GM18909 (cell line): ENCODE measurements around the gene PNPLA7.
"Not testable (repeated sequence)": the region's sequence is repeated elsewhere in the genome, so short reads cannot be mapped to it uniquely, and the experiment has no call there.

ENCODE experiments used
- ATAC-seq: cut with Tn5 transposase; IDR thresholded peaks from one replicate; pipeline ENCODE4 v1.9.1; 2021; ENCODE audit warnings: mild to moderate bottlenecking; ENCODE audit not compliant: unreplicated experiment, poor library complexity

The PNPLA7 gene

GRCh38 chr9:137544176-137544760 is 5.9 kb downstream of the PNPLA7 start:
- no peak for ATAC-seq

- ATAC-seq: no peak
Observed at GRCh38 chr9:137543237-137543963, 6.8 kb downstream of the PNPLA7 start.

- ATAC-seq: no peak
Observed at GRCh38 chr9:137542486-137542885, 7.7 kb downstream of the PNPLA7 start.

- ATAC-seq: no peak
Observed at GRCh38 chr9:137540536-137540935, 9.7 kb downstream of the PNPLA7 start.

GRCh38 chr9:137538058-137538457 is 12.1 kb downstream of the PNPLA7 start:
- no peak for ATAC-seq

GRCh38 chr9:137536594-137537131 is 13.5 kb downstream of the PNPLA7 start:
- ATAC-seq: not testable (repeated sequence)

- ATAC-seq: no peak
Observed at GRCh38 chr9:137535120-137535428, 15.1 kb downstream of the PNPLA7 start.

GRCh38 chr9:137534256-137535119 is 15.7 kb downstream of the PNPLA7 start:
- ATAC-seq: no peak

GRCh38 chr9:137532891-137533468 is 17.2 kb downstream of the PNPLA7 start:
- ATAC-seq: not testable (repeated sequence)

GRCh38 chr9:137531099-137531765 is 19.0 kb downstream of the PNPLA7 start:
- ATAC-seq: no peak

GRCh38 chr9:137530331-137530730 is 19.9 kb downstream of the PNPLA7 start:
- ATAC-seq: no peak

- no peak for ATAC-seq
Observed at GRCh38 chr9:137524981-137525317, 25.3 kb downstream of the PNPLA7 start.

GRCh38 chr9:137524161-137524980 is 25.8 kb downstream of the PNPLA7 start:
- ATAC-seq: no peak

- no peak for ATAC-seq
Observed at GRCh38 chr9:137522746-137523455, 27.3 kb downstream of the PNPLA7 start.

- no peak for ATAC-seq
Observed at GRCh38 chr9:137521405-137521985, 28.7 kb downstream of the PNPLA7 start.

- no peak for ATAC-seq
Observed at GRCh38 chr9:137520614-137521404, 29.4 kb downstream of the PNPLA7 start.

- ATAC-seq: no peak
Observed at GRCh38 chr9:137519553-137519952, 30.6 kb downstream of the PNPLA7 start.
